Kidney epithelial cell (primary cell): Measurements from ENCODE around the gene HEY2. TPM values are rescaled to one million over a fixed set of nuclear protein-coding genes. Genes with fewer than 3 reads are reported as not detected.

Experiments used
- DNase-seq: peaks from one replicate; pipeline ENCODE4 v3.0.0-alpha.2; 2010; ENCODE audit warnings: low read depth
- H3K27me3 ChIP-seq: 2 replicates; pipeline ENCODE4 v1.6.0; 2011; ENCODE audit warnings: low read length; ENCODE audit not compliant: control insufficient read depth, insufficient read depth
- H3K36me3 ChIP-seq: 2 replicates; pipeline ENCODE4 v1.5.1; 2011; ENCODE audit warnings: low read length; ENCODE audit not compliant: control insufficient read depth, insufficient read depth
- H3K4me3 ChIP-seq: 2 replicates; pipeline ENCODE4 v1.5.1; 2011; ENCODE audit warnings: low read depth, mild to moderate bottlenecking, control low read depth, low read length
- CTCF ChIP-seq: IDR thresholded peaks from 2 replicates; pipeline ENCODE4 v1.5.1; 2011; ENCODE audit warnings: mild to moderate bottlenecking, moderate library complexity, low read length, control low read depth, inconsistent platforms; ENCODE audit not compliant: insufficient read depth, poor library complexity, severe bottlenecking
- total RNA-seq: library from RNA; depleted of rRNA; stranded (reverse); fragments of >200 nt; gene quantifications from 2 replicates; pipeline ENCODE4 v1.2.3, GENCODE V29; 2015

The HEY2 gene
- total RNA-seq, 1 donor from 2014 or later = 0.25 TPM

DNA sequence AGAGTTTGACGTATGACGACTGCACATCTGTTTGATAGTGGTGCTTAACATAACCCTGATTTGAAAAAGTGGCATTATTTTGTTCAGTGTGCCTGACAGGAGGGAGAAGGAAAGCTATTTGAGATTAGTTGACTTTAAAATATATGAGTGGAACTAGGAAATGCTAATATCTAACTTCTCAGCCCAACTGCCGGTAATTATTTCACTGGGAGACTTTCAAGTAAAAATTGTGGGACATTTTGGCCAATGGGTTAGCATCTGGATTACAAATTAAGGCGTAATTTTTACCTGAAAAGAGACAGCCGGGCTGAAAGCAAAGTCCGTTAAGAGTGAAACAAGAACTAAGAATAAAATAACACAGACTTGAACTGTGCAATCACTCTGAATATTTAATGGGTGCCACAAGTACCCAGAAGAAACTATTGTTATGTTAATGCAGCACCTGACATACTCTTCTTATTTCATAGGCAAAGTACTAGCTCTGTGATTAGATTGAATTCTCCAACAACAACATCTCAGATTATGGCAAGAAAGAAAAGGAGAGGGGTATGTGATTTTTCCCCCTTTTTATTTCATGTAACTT is 2.0 kb downstream of the HEY2 start:
- Histone ChIP-seq H3K4me3 (no peak overlapping the region), H3K36me3 (no peaks in the 10 kb centered on the region), H3K27me3 (peaks cover 32% of the 10 kb centered on the region)
- TF ChIP-seq CTCF = no peak
- no peak for DNase-seq

DNA sequence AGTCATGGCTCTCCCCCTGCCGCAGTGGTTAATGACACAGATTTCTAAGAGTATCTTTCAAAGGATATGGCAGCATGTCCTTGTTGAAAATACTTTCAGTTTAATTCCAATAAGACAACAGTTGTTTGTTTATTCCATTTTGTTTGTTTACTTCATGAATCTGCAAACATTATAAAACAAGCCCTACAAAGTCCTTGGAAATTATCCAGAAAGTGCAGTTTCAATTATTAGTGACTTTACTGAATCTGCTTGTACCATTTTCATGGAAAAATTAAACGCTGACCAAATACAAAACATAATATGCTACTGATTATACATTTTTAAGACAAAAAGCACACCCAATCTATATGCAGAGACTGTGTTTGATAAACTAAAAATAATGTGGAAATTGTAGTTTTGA is 3.3 kb downstream of the HEY2 start:
- Histone ChIP-seq H3K4me3 (no peak overlapping the region), H3K36me3 (no peaks in the 10 kb centered on the region), H3K27me3 (peaks cover 27% of the 10 kb centered on the region)
- no peak for DNase-seq
- no peak for TF ChIP-seq CTCF

DNA sequence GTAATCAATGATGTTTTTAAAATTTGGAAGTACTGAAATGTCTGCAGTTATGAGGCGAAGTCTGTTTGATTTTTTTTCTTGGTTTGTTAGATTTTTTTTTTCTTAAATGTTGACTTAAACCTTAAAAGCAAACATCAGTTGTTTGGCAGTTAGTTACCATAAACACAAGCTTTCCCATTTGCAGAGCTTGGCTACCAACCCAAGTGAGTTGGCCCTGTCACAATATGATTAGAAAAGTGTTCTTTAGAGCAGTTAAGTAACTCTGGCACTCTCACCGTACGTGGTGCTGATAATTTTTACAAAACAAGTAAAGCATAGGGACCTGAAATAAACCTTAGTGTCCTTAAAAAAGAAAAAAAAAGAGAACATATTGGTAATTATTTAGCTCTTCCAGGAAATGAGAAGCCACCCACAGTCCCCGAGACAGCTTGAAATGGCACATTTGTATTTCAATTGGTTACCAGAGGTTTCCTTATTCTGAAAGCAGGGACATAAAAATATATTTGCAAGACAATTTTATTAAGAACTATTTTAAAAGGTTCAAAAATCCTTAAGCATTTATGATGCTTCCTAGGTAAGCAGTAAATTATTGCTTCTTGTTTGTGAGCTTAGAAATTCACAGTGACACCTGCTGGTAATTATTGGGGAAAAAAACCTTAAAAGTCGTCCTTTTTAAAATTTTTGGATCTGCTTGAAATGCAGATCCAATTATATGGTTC is 3.9 kb downstream of the HEY2 start:
- no peak overlapping the region for H3K4me3 ChIP-seq
- peaks cover 21% of the 10 kb centered on the region for H3K27me3 ChIP-seq
- DNase-seq = no peak
- H3K36me3 ChIP-seq = no peaks in the 10 kb centered on the region
- TF ChIP-seq CTCF = peak; percentile 35

DNA sequence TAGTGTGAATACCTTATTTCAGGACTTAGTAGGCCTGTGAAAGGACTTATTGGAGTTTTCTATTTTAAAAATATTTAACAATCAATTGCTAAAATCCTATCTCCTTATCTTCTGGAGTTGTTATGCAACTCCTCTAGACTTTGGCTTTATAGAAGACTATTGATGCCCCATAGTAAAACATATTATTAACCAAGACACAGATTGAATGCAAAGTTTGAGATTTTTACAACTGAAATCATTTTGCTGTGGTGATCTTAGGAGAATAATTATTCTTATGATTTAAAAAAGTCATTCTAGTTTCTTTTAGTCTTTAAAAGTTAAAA is 4.5 kb downstream of the HEY2 start:
- H3K27me3 ChIP-seq = peaks cover 20% of the 10 kb centered on the region
- no peaks in the 10 kb centered on the region for H3K36me3 ChIP-seq
- no peak for DNase-seq
- H3K4me3 ChIP-seq = no peak overlapping the region
- TF ChIP-seq CTCF = no peak

DNA sequence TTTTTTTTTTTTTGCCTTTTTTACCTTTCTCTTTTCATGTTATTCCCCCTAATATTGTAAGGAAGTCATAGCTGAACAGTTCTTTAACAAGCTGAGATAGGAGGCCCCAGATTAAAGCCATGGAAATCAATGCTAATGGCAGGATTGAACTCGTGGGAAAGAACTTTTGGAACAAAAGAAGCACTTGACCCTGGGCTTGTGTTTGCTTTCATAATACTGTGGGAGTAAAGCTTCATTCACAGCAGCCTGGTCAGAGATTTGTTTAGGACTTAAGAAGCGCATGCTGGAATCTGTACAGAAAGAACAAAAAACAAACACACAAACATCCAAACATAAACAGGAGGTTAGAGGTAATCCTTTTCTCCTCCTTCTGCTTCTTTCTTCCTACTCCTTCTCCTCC is 5.1 kb downstream of the HEY2 start:
- no peak overlapping the region for H3K4me3 ChIP-seq
- H3K36me3 ChIP-seq = no peaks in the 10 kb centered on the region
- no peak for DNase-seq
- H3K27me3 ChIP-seq = peaks cover 17% of the 10 kb centered on the region
- no peak for TF ChIP-seq CTCF
